HG03066 (cell line): ENCODE data around the gene GPR18.

Source experiments
- ATAC-seq: cut with Tn5 transposase; IDR thresholded peaks from one replicate; pipeline ENCODE4 v1.9.1; 2021; ENCODE audit warnings: low read depth; ENCODE audit not compliant: unreplicated experiment

GPR18 gene, protein sequence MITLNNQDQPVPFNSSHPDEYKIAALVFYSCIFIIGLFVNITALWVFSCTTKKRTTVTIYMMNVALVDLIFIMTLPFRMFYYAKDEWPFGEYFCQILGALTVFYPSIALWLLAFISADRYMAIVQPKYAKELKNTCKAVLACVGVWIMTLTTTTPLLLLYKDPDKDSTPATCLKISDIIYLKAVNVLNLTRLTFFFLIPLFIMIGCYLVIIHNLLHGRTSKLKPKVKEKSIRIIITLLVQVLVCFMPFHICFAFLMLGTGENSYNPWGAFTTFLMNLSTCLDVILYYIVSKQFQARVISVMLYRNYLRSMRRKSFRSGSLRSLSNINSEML

DNA sequence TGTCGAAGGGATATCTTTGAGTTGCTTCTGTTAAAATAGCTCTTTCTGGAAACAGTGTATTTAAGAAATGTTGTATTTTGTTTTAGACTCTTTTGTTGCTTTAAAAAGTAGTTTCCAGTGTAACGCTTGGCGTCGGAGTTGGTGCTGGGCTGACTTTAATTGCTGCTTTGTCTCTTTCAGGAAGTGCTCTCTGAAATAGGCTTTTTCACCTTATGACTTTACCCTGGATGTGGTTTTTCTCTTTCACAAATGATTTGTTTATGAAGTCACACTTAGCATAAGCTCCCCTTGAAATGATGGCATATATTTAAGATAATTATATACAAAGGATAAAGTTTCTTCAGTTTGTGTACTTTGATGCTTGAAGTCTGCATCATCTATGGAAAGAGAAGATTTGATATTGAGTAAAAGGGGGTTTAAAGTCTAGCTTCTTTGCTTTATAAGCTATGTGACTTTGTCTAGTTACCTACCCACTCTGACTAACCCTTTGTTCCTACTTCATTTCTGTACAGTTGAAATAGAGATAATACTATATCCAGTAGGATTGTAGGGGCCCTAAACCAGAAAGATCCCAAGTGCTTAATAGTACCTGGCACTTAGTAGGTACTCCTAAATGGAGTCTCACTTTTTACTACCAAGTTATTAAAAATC, at the start of gene GPR18:
Gene GPR18 (minus strand): TSS at position 170 of the 651 bp plus-strand sequence. CDS start 2,507 bp downstream, outside the sequence.
- ATAC-seq = peak; percentile 81

DNA sequence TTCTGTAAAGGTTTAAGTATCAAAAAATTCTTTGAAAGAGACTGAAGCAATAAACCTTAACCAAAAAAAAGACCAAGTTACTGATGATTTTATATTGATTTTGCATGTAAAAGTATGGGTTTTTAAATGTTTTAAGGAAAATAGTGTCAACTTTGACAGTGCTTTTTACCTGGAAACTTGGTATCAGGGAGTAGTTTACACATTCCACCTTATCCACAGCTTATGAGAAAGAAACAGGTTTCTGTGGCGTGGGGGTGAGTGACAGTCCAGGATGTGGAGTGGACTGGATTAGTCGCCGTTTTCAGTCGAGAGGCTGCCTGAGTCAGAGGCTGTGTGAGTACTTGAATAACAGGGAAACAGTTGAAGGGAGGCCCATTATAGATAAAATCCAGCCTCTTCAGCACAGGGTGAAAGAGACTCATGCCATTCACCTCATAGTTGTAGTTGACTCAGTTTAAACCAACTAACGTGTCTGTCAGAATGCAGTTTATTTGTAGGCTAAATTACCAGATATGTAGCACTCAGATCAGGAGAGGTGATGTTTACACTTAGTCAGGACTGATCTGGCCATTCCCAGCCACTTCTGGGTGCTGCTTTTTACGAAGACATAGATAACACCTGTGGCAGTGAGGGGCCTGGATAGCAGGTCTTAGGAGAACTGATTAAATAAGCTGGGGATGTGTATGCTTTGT, 49.6 kb upstream of the GPR18 start:
- ATAC-seq = peak; percentile 37

DNA sequence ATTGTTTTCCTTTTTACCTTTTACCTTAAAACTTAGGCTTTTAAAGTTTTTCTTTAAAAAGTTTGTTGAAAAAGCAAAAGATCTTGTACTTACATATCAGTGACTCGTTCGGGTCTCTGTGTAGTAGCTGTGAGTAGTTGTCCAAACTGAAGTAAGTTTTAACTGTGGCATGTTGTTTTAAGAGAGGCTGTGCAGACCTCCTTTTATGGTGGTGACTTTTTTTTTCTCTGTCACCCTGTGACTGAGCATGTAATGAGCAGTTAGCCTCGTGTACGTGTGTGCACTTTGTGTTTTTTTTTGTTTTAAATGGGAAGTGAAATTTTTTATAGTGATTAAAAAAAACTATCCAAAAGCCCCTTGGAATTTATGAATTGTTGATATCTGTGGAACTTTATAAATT, 49.1 kb upstream of the GPR18 start, which contains the start of gene GPR183:
Gene GPR183 (minus strand): TSS at position 153 of the 400 bp plus-strand sequence. CDS start 11,254 bp downstream, outside the sequence.
- ATAC-seq = peak; percentile 44

DNA sequence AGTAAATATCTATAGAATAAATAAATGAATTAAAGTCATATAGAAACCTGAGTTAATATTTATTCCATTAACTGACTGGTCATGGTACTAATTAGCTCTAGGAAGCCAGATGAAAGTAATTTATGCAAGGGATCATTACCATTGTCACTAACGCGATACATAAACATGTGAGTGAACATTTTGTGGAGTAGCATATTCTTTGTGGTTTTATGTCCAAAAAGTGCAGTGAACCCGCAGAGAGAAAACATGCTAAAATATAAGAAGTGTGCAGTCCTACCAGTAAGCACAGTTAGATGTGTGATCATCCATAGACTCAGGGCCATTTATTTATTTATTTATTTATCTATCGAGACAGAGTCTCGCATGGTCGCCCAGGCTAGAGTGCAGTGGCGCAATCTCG, 47.4 kb upstream of the GPR18 start:
- no peak for ATAC-seq

DNA sequence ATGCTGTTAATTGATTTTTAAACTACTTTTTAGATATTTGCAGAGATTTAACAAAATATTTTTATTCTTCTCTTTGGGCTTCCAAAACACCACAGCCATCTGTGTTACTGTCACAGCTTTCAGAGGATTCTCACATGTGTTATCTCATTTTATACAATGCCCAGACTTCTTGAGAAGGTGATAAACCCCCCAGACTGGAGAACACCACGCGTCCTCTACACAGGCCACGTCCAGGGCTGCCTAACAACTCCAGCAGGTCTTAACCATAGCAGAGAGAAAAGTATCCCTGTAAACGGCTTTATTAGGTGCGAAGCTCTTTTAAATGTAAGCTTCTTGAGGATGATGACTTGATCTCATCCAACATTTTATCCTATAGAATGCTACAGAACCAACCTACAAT, 47.0 kb upstream of the GPR18 start:
- no peak for ATAC-seq

DNA sequence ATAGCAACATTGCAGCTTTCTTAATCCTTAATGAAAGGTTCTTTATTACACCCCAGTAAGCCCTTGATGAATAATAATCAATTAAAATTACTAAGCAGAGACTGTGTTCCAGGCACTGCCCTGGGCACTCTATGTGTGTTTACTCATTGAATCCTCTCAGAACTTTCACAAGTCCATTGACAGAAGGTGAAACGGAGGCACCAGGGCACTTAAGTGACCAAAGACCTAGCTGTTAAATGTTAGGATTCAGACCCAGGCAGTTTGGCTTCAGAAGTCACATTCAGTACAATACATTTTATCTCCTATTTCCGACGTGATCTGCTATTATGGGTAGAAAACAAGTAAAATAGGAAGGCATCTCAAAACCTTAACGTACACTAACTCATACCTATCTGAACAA, 46.4 kb upstream of the GPR18 start:
- no peak for ATAC-seq

DNA sequence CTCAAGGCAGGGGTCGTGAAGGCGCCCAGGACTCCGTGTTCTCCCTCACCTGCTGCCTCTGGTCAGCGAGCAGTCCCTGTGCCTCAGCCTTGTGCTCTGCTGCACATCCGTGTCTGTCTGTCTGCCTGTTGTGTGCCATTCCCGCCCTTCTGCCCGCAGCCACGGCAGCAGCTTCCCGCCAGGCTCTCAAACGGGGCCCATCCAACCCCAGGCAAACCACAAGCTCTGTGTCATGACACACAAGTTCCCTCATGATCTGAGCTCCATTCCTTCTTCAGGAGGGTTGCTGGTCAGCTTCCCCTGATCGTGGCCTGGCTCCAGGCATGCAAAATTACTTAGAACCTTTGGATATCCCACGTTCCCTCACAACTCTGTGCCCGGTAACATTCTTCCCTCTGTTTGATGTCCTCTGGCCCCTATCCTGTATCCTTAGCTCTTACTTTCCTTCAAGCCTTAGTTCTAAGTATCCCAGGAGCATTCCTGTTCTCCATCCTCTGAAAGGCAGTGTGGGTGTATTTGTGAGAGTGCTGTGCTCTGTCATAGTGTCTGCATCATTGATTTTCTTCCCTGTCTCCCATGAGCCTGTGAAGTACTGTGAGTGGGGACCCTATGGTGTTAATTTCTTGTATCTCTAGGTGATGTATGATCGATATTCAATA, 45.8 kb upstream of the GPR18 start:
- no peak for ATAC-seq

DNA sequence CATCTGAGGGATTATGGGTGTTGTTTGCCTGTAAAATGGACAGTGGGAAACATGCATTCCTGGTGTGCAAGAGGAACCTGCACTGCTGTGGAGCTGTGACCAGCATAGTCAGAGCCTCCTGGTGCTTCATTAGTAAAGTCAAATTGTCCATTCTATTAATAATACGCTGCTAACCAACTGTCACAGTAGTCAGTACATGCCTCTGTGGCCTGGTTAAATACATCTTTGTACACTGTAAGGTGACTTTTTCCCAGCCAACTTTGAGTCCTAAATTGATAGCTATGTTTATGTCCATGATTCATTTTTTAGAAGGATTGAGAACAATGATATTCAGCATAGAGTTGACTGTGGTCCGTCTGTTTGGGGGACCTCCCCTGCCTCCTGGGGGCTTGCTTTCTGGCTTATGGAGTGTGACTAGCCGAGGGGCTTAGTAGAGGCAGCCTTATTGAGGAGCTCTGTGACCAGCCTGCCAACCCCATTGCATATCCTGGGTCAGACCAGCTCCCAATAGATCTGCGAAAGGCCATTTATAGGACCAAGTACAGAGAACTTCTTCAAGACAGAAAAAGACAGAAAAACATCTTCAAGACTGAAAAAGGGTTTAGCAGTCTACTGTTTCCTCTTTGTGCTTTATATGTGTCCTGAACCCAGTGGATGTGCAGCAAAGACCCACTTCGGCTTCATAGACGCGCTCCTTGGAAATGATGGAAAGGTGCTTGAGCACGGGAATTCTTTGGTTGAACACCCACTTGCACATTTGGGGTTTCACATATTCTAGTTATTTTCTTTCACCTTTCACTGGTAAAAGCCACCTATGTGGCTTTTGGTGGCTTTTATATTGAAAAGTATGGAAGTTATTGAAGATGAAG, 44.7 kb upstream of the GPR18 start:
- ATAC-seq = no peak

DNA sequence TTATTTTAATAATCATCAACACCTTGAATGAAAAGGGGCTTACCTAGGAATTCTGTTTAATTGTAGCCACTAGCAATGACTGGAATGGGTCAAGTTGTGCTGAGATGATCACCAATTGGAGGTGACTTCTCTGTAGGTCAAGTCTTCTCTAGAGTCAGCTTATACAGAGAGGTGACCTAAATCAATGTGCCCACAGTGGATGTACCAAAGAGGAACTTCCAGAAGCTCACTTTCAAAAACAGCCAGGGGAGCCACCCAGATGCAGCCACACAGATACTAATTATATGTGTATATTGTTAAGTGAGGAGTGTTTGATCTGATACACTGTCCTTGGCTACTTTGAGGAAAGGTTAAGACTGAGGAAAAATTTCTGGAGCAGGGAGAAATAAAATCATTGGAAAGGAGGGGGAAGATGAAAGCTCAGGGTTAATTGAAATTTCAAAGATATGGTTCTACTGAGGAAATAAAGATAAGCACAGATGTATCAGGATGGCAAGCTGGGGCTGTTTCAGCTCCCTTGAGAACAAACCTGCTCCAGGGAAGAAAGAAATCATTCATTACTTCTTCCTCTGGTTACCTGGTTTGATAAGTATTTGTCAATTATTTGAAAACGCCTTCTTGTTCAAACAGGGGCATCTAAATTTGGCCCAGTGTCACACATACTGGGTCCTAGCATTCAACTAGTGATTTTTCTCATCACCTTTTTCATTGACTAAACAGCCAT, 43.9 kb upstream of the GPR18 start:
- no peak for ATAC-seq

DNA sequence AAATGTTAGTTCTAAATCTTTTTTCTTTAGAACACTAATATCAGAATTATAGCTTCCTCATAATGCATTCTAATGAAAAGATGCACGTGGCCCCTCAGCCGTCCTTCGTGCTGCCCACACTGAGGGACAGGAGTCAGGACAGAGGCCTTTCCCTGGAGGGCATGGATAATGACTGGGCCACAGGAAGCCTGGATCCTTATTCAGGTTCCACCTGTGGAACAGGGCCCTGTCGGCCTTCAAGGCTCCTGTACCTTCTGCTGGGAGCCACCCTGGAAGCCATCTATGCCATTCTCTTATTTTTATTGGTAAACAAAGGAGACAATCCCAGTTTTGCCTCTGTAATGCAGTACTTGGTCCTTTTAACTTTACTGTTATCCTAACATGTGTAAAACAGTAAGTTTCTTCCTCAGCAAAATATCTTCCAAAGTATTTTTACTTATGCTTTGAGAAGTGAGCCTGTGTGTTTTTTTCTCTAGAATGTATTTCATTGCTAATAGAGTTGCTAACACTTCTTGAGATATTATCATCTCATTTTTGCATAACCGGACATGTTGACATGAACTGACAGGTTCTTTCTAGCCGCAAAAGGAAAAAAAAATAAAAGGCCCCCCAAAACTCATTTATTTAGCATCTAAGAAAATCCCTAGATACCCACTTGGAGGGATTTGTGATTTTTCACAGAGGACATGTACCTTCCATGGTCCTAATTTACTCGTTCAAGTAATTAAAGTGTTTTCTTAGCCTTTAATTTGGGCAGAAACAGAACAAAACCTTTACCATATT, 43.1 kb upstream of the GPR18 start:
- no peak for ATAC-seq

DNA sequence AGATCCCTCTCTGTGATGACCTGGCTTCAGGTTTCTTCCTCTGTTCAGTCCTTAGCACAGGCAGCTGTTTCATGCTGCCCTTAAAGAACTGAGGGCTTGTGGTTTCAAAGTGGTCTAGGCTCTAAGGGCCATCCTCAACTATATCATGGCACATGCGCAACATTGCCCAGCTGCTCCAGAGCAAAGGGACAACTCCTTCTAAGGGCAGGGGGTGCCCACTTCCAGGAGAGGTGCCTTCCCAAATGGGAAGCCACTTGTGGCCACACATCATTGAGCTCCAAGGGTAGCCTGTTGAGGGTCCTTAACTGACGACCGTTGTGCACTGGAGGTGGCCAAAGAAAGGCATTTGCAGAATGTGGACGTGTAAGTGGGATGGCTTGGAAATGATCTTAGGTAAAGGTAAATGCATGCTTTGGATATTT, 41.8 kb upstream of the GPR18 start:
- no peak for ATAC-seq

DNA sequence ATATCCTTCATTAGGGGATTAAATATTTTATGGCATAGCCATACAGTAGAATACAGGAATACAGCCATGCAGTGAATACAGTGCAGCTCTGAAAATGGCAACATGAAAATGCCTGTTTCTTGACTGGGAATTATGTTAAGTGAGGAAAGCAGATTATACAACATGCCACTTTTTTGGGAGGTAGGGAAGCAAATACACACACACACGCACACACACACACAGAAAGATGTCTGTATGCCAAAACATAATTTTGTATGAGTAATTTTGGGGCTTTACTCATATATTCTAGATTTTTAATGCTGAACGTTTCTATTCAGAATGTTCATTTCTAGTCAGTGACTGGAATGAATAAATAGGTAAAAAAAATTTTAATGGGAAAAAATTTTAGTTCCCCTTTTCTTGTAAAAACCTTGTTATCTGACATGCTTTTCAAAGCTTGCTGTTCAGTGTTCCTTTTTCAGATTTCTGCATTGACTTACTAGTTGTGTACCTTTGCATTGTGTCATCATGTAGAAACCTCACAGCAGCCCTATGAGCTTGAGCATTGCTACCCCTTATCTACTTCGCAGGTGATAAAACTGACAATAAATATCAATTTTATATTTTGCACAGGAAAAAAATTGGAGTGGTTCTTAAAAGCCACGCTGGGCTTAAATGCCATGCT, 41.2 kb upstream of the GPR18 start:
- no peak for ATAC-seq

DNA sequence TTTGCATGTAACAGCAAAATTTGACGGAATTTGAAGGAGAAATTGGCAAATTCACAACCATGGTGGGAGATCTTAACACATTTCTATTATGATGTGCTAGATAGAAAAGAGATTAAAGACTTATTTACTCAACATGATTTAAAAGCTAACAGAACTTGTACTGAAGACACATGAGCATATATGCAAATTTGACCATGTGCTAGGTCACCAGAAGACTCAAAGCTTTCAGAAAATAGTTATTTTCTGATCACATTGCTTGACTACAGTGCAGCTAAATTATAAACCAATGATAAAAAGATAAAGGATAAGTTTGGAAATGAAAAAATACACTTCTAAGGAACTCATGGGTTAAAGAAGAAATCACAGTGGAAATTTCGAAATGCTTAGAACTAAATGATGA, 39.9 kb upstream of the GPR18 start:
- ATAC-seq = no peak

DNA sequence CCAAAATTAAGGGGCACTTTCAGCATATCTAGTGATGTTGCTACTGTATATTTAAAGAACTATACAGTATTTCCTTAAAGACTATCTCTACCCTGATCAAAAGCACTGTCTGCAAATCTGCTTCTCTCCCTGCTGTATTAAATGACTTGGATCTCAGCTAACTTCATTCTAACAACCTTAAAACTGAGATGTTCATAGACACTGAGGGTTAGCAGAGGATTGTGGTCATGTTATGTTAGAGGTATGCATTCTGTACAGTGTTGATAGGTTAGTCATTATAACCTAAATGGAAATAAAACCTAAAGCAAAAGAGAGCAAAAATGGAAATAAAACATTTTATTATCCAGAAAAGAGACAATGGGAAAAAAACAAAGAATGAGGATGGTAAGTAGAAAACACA, 39.2 kb upstream of the GPR18 start:
- no peak for ATAC-seq

DNA sequence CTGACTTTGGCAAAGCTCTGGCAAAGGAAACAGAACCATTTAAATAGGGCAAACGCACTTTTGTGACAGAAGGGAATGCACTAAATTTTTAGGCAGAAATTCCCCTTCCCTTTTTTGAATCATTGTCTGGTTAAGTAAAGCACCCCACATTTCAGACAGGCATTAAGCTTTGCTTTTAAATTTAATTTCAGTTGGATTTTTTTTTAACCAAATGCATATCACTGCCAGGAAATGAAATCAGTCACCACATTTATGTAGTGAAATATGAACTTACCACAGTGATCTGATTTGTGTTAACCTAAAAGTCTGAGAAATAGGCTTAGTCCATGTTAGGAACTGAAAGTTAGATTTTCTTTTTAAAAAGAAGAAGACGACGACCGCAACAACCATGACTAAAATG, 38.2 kb upstream of the GPR18 start:
- peak; percentile 34 for ATAC-seq

DNA sequence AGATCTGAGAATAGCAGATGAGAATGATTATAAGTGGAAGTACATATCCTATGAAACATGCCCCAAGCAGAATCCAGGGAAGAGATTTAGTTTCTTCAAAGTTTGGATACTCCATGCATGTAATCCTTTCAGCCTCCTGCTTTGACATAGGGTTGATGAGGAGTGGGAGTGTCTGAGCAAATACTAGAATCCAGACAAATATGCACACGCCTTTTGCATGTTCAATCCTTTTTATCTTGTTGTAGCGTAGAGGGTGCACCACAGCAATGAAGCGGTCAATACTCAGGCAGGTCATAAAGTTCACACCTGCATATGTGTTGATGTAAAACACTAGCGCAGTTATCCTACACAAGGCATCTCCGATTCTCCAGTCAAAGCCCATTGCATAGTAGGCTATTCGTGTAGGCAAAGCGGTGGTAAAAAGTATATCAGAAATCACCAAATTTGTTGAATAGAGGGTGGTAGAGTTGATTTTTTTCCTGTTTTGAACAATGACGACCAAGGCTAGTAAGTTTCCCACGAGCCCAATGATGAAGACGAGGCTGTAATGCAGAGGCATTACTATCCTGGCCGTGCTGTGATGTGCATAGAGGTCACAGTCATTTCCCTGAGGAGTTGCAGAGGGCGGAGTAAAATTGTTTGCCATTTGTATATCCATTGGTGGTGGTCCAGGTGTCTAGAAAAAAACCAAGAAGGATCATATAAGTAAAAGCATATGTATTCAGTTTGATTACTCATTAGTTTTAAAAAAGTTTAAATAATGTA, 37.5 kb upstream of the GPR18 start:
- no peak for ATAC-seq

DNA sequence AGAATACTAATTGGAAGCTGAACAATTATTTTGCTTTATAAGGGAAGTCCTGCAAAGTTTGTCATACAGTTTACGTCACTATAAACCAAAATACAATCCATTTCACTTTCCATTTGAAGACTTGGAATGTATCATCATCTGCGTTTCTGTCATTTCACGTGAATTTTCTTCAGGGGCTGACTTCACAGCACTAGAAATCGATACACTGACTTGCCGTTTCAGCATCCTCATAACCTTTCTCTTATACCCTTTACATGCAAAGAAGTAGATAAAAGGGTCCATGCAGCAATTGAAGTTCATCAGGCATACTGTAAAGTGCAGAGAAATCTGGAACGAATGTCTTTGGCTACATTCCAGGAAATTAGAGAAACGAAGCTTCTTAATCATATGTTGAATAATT, 36.8 kb upstream of the GPR18 start:
- no peak for ATAC-seq
